NCI-H69 (cell line): ENCODE results near the gene SPAG4.

Experiments
- DNase-seq: peaks from one replicate; lab custom pipeline; 2025; lab: John Stamatoyannopoulos, UW

The SPAG4 gene

DNA sequence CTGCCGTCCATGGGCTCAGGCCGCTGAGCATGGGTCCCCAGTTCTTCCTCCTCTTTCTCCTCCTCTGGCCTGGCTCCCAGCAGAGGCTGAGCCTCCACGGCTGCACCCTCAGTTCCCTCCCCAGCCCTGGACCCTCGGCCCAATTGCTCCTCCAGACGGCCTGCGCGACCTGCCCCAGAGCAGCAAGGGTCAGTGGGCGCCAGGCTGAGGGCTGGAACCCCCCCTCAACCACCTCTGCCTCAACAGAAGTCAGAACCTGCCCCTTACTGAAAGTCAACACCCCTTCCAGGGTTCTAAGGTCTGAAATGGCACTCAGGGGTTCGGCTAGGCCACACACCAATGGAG lies 15.9 kb upstream of the SPAG4 start:
- DNase-seq = no peak

DNA sequence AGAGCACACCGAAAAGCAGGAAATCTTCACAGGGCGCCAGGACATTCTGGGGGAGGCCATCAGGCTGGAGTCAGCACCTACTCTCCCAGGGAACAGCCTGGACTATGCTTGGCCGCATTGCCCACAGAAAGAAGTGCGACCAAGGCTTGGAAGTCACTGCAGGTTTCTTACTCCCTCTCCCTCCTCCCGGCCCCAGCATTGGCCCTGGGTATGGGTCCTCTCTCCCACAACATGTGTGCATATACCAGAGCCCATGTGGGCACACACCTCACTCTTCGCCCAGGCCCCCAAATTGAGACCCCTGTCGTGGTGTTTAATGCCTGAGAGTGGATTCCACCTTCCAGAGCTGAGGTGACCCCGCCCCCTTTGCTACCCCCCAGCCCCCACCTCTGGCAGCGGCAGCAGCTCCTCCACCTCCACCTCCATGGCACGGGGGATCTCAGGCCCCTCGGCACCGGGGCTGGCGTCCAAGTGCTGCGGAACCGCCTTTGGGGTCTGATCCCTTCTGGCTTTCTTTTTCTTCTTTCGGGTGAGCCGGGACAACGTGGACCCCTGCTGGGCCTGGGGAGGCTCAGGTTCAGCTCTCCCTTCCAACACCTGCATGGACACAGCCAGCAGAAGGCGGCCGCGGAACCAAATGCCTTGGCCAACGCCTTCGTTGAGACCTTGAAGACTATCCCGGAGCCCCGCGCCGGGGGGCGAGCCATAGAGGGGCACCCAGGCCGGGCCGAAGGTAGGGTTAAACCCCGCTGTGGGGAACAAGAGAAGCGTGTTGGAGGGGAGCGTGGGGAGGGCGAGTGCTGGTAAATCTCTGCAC lies 15.2 kb upstream of the SPAG4 start:
- no peak for DNase-seq

DNA sequence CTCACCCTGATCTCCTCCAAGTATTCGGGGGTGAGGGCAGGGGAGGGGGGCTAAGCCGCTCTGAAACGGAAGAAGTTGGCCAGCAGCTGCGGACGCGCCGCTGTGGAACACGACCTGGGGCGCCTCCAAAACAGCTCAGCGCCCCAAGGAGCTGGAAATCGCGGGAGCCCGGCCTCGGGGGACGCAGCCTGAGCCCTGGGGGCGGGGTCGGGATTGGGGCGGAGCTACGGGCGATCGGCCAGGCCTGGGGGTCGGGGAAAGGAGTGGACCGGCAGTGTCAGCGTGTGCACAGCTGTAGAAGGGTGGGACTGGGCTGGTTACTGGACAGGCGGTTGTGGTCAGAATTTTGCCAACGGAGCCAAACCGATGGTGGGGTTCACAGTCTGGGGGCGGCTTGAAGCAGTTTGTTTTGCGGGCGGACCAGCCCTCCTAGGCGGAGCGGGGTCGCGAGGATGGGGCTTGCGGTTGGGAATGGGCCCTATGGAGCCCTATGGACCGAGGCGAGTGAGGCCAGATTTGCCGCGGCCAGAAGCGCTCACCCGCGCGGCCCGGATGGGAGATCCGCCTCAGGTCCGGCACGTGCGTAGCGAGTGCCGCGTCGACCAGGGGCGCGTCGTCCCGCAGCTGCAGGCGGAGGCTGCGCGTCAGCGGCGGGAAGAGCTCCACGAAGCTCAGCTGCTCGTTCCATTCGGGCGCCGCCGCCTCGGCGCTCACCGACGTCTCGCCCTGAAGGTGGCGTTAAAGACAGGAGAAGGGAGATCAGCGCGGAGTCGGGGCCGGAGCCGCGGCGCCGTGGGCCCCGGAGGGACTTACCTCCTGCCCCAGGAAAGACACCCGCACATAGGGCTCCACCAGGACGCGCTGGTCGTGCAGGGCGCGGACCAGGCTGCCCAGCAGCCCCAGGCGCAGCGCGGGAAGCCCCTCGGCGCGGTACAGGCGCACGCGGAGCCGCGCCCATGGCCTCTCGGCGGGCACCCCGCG lies 14.3 kb upstream of the SPAG4 start:
- peak; percentile 85 for DNase-seq

DNA sequence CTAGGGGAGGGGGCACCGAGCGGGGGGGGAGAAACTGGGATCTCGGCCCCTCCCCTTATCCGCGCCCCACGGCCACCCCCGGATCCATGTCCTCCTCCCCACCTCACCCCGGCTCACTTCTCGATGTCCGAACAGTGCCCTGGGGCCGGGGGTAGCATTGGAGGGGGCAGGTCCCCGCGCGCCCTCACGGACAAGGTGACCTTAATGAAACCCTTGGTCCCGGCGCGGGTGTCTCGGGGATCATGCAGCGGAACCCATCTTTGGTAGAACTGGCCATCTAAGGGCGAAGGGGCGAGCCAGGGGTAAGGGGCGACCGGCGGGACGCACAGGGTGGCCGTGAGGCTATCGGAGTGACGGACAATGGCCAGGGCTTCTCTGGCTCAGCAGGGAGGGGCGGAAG lies 13.6 kb upstream of the SPAG4 start:
- no peak for DNase-seq

DNA sequence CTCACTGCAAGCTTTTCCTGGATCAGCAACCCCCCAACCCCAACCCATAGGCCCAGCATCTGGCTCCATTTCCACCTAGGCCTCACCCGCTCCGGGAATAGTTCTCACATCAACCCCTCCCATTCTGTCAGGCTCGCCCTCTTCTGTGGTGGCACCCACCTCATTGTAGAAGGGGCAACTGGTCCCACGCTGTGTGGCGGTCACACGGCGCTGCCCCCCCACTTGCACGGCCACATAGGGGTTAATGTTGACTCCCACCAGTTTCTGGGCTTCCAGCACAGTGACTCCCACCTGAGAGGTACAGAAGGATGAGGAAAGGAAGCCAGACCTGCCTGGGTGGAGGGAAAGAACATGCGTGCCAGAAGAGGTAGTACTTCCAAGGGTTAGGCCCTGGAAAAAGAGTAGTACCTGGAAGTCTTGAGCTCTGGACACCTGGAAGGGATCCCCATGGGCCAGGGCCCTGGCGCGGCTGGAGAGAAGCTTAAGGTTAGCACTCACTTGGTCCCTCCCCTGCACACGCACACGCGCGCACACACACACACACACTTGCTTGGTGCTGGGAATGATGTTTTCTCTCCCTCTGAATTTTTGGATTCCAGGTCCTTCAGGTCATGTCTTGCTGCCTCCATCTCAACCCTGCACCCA lies 12.7 kb upstream of the SPAG4 start:
- no peak for DNase-seq

DNA sequence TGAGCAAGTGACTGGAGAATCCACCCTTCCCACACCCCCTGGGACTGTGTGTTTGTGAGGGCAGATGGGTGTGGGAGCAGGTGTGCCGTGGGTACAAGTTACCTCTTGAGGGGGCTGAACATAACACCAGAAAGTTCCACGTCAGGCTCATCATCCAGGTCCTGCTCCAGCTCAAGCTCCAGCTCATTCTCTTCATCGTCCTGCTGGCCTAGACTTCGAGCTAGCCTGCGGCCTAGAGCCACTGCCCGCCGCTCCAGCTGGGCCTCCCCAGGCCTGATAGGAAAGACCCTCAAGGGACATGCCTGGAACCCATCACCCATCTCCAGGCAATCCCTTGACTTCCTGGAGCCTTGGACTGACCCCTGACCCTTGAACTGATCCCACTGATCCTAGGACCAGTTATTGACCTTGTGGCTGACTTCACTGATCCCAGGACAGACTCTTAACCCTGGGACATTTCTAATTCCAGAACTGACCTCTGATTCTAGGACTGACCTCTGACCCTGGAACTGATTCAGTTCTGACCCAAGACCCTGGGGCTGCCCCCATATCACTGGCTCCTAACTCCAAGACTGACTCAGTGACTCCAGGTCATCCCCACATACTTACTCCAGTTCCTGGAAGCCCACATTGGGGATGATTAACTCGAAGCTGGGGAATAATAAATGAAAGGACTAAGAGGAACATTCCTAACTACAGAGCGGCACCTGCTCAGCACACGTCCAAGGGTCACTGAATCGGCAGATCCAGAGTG lies 11.8 kb upstream of the SPAG4 start:
- DNase-seq = no peak

DNA sequence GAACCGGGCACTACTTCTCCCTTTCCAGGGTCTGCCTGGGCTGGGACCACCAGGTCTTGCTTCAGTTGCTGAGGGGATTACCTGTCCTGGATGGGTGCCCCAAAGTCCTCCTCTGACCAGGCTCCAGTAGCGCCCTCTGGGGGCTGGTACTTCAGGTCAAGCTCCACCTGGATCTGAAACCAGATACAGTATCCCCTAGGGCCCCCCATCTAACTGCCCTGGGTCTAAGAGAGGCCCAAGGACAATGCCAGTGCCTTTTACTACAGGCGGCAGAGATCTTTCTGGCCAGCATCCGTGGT lies 11.2 kb upstream of the SPAG4 start:
- DNase-seq = peak; percentile 64

DNA sequence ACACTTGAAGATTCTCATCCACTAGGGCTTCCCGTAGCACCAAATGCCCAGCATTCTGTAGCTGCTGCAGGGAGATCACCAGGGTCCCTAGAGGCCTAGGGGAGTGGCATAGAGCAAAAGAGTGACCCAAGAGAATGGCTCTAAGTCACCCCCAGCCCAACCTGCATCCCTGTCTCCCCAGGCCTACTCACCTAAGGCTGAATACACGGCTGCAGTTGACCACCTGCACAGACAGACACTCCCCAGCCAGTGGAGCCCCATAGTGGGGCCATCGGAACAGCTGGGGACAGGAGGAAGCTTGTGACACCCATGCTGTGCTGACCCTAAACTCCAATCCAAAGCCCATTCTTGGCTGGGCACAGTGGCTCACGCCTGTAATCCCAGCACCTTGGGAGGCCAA lies 9.5 kb upstream of the SPAG4 start:
- no peak for DNase-seq

DNA sequence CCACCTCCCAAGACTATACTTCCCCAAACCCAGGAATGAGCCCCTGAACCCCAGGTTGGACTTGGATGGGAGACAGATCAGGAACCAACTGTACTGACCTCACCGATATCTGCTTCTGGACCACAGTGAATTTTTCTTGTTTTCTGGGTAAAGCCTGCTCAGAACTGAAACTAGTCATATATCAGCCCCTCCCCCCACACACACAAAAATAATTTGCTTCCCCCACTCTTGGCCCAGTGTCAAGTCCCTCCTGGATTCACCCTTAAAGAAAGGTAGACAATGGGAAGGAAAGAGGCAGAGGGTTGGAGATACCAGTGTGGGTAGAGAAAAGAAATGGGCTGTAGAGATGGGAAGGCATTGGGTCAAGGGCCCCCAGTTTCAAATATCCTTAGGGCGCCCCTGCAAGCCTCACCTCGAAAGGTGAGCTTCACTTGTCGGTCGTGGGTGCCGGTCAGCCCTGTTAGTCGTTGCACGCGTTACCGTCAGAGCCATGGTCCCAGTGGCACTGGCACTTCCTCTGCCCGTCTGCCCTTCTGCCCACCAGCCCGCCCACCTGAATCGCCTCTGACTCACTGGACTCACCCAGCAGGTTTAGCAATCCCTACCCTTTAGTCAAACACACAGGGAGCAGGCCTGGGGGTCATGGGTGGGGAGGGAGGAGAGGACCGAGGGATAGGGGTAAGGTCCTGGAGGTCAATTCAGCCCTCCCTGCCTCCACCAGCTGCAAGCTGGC lies 8.5 kb upstream of the SPAG4 start:
- no peak for DNase-seq

DNA sequence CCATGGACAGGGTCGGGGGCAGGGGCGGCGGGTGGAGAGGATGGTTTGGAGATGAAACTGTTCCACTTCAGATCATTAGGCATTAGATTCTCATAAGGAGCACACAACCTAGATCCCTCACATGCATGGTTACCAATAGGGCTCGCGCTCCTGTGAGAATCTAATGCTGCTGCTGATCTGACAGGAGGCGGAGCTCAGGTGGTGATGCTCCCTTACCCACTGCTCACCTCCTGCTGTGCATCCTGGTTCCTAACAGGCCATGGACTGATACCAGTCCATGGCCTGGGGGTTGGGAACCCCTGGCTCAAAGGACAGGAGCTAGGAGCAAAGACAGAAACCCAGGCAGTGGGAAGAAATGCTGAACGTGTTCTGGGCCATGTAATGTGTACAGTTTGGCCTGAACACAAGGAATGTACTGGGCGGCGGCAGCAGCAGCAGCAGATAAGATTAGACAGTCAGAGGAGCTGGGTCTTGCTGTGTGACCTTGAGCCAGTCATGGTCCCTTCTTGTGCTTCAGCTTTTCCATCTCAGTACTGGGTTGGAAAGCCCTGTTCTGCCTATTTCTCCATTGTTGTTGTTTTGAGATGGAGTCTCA lies 4.7 kb upstream of the SPAG4 start:
- DNase-seq = no peak

DNA sequence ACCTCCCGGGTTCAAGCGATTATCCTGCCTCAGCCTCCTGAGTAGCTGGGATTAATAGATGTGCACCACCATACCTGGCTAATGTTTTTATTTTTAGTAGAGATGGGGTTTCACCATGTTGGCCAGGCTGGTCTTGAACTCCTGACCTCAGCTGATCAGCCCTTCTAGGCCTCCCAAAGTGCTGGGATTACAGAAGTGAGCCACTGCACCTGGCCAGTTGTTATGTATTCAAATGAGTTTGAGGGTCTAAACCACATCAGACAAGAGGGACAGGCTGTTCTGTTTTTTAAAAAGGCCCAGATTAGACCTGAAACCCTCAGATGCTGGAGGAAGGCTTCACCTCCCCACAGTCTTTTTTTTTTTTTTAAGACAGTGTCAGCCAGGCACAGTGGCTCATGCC lies 4.1 kb upstream of the SPAG4 start:
- no peak for DNase-seq

DNA sequence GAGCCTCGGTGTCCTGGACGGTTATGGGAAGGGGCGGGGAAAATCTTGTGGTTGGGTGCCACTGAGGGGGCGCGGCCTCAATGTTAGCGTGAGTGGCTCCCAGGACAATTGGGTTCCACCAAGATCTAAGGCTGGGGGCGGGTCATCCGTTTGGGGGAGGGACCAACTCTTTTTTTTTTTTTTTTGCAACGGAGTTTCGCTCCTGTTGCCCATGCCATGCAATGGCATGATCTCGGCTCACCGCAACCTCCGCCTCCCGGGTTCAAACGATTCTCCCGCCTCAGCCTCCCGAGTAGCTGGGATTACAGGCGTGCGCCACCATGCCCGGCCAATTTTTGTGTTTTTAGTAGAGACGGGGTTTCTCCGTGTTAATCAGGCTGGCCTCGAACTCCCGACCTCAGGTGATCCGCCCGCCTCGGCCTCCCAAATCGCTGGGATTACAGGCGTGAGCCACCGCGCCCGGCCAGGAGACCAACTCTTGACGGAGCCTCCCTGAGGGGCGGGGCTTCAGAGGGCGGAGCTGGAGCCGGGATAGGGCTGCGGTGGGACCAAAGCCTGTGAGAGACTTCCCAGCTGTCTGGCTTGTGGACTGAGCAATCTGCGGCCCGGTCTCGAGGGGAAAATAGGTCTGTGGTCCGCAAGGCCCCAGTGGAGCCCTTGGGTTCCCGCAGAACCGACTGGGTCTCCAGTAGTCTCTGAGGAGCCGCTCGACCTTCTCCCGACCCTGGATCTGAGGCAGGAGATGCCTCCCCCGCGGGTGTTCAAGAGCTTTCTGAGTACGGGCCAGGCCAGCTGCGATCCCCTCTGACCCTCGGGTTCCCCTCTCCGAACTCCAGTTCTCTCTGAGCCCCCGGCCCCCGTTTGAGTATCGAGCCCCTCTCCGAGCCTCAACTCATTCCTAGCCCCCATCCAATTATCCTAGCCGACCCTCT lies 1.1 kb downstream of the SPAG4 start:
- peak; percentile 91 for DNase-seq

DNA sequence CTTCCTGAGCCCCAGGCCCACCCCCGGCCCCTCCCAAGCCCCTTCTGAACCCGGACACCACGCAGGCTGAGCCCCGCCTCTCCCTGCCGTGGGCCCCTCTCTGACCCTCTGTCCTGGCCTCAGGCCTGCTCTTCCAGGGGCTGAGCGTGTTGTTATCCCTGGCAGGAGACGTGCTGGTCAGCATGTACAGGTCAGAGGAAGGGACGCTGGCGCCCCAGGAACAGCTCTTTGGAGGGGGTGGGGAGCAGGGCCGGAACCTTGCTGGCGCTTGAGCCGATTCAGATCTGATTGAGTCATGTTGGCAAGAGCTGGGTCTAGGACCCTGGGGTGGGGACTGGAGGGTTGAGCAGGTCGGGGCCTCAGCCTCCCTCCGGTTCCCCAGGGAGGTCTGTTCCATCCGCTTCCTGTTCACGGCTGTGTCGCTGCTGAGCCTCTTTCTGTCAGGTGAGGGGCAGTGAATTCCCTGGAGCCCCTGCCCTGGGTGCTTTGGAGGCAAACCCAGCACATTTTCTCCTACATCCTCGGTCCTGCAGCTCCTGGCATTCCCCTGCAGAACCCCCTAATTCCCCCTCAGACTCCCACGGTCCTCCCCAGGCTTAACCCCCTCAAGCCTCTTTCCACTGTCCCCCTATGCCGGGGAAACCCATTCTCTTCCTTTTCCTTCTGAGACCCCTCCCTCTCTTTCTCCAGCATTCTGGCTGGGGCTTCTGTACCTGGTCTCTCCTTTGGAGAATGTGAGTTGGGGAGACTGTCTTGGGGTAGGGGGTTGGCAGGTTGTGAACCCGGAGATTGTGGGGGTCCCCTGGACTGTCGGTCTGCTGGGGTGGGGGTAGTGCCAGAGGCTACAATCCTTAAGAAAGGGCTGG lies 2.0 kb downstream of the SPAG4 start:
- DNase-seq = peak; percentile 89

DNA sequence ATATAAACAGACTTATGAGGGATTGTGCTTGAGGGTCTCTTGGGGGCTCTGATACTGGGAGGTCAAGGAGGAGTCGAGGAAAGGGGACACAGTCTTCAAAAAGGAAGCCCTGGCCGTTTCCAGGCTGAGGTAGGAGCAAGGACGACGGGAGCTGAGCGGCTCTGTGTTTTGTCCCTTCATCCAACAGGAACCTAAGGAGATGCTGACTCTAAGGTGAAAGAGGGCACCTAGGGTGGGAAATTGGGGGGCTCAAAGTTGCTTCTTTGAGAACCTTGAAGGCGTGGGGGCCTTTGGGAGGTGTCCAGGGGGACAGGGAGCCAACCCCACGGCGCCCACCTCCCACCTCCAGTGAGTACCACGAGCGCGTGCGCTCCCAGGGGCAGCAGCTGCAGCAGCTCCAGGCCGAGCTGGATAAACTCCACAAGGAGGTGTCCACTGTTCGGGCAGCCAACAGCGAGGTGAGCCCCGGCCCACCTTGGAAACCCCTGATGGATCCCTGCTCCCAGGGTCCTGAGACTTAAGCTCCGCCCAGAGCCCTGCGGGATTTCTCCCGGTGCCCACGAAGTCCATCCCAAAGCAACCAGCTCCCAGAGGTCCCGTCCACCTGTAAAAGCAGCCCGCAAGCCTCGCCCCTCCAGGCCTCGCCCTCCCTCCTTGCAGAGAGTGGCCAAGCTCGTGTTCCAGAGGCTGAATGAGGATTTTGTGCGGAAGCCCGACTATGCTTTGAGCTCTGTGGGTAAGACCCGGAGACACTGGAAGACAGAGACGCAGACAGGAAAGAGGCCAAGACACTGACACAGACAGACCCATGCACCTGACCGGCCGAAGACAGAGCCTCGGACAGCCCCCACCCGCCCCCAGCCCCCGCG lies 2.9 kb downstream of the SPAG4 start:
- DNase-seq = peak; percentile 61

DNA sequence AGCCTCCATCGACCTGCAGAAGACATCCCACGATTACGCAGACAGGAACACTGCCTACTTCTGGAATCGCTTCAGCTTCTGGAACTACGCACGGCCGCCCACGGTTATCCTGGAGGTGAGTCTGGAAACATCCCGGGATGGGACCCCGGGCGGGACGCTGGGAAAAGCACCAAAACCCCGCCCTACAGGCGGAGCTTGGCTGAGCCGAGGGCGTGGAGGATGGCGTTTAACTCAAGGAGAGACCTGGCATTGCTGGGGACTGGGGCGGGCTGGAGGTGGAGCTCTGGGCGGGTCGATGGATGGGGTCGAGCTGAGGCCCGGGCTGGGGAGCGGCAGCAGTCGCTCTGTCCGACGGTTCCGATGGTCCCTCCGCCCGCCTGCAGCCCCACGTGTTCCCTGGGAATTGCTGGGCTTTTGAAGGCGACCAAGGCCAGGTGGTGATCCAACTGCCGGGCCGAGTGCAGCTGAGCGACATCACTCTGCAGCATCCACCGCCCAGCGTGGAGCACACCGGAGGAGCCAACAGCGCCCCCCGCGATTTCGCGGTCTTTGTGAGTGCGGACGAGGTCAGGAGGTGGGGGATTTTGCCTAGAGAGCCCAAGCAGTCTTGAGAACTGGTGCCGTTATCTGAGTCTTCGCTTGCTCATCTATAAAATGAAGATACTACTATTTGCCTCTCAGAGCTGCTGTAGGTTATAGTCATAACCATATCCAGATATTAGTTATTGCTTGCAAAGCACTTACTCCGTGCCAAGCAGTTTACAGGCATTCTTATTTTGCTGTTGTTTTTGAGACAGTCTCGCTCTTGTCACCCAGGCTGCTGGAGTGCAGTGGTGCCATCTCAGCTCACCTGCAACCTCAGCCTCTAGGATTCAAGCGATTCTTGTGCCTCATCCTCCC lies 3.8 kb downstream of the SPAG4 start:
- peak; percentile 89 for DNase-seq

DNA sequence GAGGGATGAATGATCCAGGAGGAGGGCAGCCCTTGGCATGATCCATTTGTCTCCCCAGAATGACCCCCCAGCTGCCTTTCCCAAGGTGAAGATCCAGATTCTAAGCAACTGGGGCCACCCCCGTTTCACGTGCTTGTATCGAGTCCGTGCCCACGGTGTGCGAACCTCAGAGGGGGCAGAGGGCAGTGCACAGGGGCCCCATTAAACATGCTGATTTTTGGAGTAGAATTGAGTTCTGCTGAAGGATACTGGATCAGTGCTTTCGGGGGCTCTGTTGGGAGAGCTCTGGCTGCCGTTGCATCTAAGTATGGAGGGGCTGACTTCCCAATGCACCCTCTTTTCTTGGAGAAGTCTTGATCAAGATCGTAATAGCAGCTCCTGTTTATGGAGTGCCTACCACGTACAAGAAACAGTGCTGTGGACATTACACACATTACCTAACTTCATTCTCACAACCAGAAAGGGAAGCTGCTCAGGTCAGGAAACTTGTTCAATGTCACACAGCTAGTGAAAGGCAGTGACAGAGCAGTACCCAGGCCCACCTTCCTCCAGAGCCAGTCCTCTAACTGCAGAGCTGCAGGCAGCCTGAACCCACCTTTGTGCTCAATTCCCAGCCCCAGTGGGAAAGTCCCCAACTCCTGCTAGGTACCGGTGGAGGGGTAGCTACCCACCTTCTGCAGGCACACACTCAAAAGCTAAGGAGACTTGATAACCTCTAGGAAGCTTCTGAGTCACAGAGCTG lies 5.4 kb downstream of the SPAG4 start:
- DNase-seq = no peak
